Neural progenitor cell (in vitro differentiated cells): ENCODE measurements around the gene NR4A1. TPM values are rescaled to one million over a fixed set of nuclear protein-coding genes. Genes with fewer than 3 reads are reported as not detected.

Experiments used
- DNase-seq: peaks from one replicate; pipeline ENCODE4 v3.0.0-alpha.2; 2016; ENCODE audit warnings: low spot score
- H2AFZ ChIP-seq: fragments of 200-600 bp; sonication (generic); replicated peaks from 2 replicates; pipeline ENCODE4 v1.6.1; 2016; ENCODE audit warnings: antibody characterized with exemption
- H3F3A ChIP-seq: fragments of 200-600 bp; sonication (generic); 2 replicates; pipeline ENCODE4 v1.6.1; 2016; ENCODE audit warnings: antibody characterized with exemption, low read depth
- H3K27ac ChIP-seq: fragments of 200-600 bp; sonication (generic); 2 replicates; pipeline ENCODE4 v1.5.1; 2016; ENCODE audit warnings: mild to moderate bottlenecking
- H3K27me3 ChIP-seq: fragments of 200-600 bp; sonication (generic); 2 replicates; pipeline ENCODE4 v1.6.1; 2016; ENCODE audit warnings: mild to moderate bottlenecking, moderate library complexity
- H3K36me3 ChIP-seq: fragments of 200-600 bp; sonication (generic); 2 replicates; pipeline ENCODE4 v1.5.1; 2016
- H3K4me1 ChIP-seq: fragments of 200-600 bp; sonication (generic); 2 replicates; pipeline ENCODE4 v1.6.1; 2016; ENCODE audit warnings: mixed run types
- H3K4me2 ChIP-seq: fragments of 200-600 bp; sonication (generic); 2 replicates; pipeline ENCODE4 v1.6.1; 2016
- H3K4me3 ChIP-seq: fragments of 200-600 bp; sonication (generic); 2 replicates; pipeline ENCODE4 v1.5.1; 2016
- H3K79me2 ChIP-seq: fragments of 200-600 bp; sonication (generic); 2 replicates; pipeline ENCODE4 v1.6.1; 2016; ENCODE audit warnings: low read depth
- H3K9ac ChIP-seq: fragments of 200-600 bp; sonication (generic); 2 replicates; pipeline ENCODE4 v1.6.1; 2016
- H3K9me3 ChIP-seq: fragments of 200-600 bp; sonication (generic); 2 replicates; pipeline ENCODE4 v1.5.1; 2016; ENCODE audit warnings: low read depth
- H4K20me1 ChIP-seq: fragments of 200-600 bp; sonication (generic); 2 replicates; pipeline ENCODE4 v1.6.1; 2016; ENCODE audit warnings: low read depth
- H3K27ac Mint-ChIP-seq: 3 replicates; pipeline ENCODE4 v1.8.0; 2021; ENCODE audit warnings: mixed read lengths
- H3K27me3 Mint-ChIP-seq: 2 replicates; pipeline ENCODE4 v1.8.0; 2022; ENCODE audit warnings: low read depth, mild to moderate bottlenecking, inconsistent platforms, moderate library complexity, mixed read lengths; ENCODE audit not compliant: insufficient read depth
- H3K36me3 Mint-ChIP-seq: 3 replicates; pipeline ENCODE4 v1.8.0; 2021; ENCODE audit warnings: mixed read lengths
- H3K4me1 Mint-ChIP-seq: 3 replicates; pipeline ENCODE4 v1.8.0; 2021; ENCODE audit warnings: mixed read lengths
- H3K4me3 Mint-ChIP-seq: 3 replicates; pipeline ENCODE4 v1.8.0; 2021; ENCODE audit warnings: mild to moderate bottlenecking, moderate library complexity, mixed read lengths
- H3K9me3 Mint-ChIP-seq: 3 replicates; pipeline ENCODE4 v1.8.0; 2020; ENCODE audit warnings: mixed read lengths
- EZH2 ChIP-seq: fragments of 200-600 bp; sonication (generic); IDR thresholded peaks from 2 replicates; pipeline ENCODE4 v1.6.1; 2017; ENCODE audit warnings: antibody characterized with exemption, mild to moderate bottlenecking, moderate library complexity
- EZH2phosphoT487 ChIP-seq: fragments of 200-600 bp; sonication (generic); IDR thresholded peaks from 2 replicates; pipeline ENCODE4 v1.6.1; 2017; ENCODE audit warnings: antibody characterized with exemption
- total RNA-seq: library from RNA; depleted of rRNA; stranded (reverse); fragments of >200 nt; gene quantifications from 2 replicates; pipeline ENCODE4 v1.2.3, GENCODE V29; 2015; ENCODE audit warnings: low replicate concordance
- TF ChIP-seq, protein P1 (sequence below): fragments of 200-600 bp; sonication (generic); IDR thresholded peaks from 2 replicates; pipeline ENCODE4 v1.5.1; 2017; ENCODE audit warnings: antibody characterized with exemption, mild to moderate bottlenecking

The NR4A1 gene
- total RNA-seq, 1 donor from 2014 or later, result 8.2 TPM

DNA sequence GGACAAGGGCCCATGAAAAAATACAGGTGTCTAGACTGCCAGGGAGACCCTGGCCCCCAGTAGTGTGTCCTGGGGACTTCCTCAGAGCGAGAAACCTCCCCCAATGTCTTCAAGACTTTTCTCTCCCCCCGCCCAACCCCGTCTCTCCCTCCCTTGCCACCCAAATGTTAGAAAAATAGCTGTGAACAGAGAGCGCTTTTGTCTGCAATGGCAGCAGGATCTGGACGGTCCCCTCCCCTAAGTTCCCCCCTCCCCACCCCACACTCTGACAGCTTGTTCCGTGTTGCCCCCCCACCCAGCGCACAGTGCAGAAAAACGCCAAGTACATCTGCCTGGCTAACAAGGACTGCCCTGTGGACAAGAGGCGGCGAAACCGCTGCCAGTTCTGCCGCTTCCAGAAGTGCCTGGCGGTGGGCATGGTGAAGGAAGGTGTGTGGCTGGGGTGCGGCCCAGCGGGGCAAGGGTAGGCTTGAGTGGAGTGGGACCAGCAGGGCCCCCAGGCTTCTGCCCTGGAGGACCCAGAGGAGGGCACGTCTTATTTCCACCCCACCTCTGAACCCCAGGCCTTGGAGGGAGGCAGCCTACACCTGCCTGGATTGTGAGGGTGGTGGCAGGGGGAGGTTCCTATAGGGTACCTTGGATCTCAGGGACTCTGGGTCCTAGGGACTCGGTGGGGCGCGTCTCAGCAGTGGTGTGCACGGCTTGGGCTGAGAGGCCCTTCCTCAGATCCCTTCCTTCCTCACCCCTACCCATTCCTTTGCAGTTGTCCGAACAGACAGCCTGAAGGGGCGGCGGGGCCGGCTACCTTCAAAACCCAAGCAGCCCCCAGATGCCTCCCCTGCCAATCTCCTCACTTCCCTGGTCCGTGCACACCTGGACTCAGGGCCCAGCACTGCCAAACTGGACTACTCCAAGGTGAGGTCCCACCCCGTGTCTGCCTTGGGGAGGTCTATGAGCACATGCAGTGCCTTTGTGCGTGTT, 4.8 kb downstream of the NR4A1 start:
- Histone ChIP-seq H3K4me1 (peaks cover 8% of the 10 kb centered on the region), H3K36me3 (no peaks in the 10 kb centered on the region), H3K27ac (no peak overlapping the region), H2AFZ (no peak overlapping the region), H3K4me2 (no peak overlapping the region), H3K9ac (no peak overlapping the region), H3F3A (peaks cover 12% of the 10 kb centered on the region), H3K27me3 (peaks cover 18% of the 10 kb centered on the region), H3K4me3 (no peak overlapping the region), H4K20me1 (peaks cover 15% of the 10 kb centered on the region), H3K9me3 (no peaks in the 10 kb centered on the region), H3K79me2 (no peaks in the 10 kb centered on the region)
- TF ChIP-seq EZH2phosphoT487 (no peak), EZH2 (no peak)
- TF ChIP-seq, protein P1, sequence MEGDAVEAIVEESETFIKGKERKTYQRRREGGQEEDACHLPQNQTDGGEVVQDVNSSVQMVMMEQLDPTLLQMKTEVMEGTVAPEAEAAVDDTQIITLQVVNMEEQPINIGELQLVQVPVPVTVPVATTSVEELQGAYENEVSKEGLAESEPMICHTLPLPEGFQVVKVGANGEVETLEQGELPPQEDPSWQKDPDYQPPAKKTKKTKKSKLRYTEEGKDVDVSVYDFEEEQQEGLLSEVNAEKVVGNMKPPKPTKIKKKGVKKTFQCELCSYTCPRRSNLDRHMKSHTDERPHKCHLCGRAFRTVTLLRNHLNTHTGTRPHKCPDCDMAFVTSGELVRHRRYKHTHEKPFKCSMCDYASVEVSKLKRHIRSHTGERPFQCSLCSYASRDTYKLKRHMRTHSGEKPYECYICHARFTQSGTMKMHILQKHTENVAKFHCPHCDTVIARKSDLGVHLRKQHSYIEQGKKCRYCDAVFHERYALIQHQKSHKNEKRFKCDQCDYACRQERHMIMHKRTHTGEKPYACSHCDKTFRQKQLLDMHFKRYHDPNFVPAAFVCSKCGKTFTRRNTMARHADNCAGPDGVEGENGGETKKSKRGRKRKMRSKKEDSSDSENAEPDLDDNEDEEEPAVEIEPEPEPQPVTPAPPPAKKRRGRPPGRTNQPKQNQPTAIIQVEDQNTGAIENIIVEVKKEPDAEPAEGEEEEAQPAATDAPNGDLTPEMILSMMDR, result no peak
- H3K36me3 Mint-ChIP-seq, result peaks cover 3% of the 10 kb centered on the region
- no peak overlapping the region for H3K27ac Mint-ChIP-seq
- H3K4me3 Mint-ChIP-seq, result no peak overlapping the region
- peaks cover 7% of the 10 kb centered on the region for H3K27me3 Mint-ChIP-seq
- no peak for DNase-seq
- peaks cover 9% of the 10 kb centered on the region for H3K4me1 Mint-ChIP-seq
- no peaks in the 10 kb centered on the region for H3K9me3 Mint-ChIP-seq

DNA sequence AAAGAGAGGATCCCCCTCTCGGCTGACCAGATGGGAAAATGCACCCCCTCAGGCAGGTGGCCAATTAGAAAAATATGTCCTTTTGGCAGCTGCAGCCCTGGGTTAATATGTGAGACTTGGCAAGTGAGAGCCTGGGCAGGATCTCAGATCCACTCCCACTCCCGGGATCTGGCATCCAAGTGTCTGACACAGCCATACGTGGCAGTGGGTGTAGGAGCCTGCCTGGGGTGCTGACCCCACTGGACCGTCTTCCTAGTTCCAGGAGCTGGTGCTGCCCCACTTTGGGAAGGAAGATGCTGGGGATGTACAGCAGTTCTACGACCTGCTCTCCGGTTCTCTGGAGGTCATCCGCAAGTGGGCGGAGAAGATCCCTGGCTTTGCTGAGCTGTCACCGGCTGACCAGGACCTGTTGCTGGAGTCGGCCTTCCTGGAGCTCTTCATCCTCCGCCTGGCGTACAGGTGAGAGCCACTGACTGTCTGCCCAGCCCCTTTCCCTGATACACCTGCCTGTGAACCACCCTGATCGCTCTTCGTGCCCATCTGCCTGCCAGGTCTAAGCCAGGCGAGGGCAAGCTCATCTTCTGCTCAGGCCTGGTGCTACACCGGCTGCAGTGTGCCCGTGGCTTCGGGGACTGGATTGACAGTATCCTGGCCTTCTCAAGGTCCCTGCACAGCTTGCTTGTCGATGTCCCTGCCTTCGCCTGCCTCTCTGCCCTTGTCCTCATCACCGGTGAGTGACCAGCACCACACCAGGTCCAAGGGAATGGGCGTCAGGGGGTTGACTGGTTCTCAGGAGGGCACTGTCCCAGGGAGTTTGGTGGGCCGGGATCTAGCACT, 5.8 kb downstream of the NR4A1 start:
- H3K27ac ChIP-seq, result no peak overlapping the region
- no peak overlapping the region for H3K27ac Mint-ChIP-seq

More for the DNA sequence above, 5.8 kb downstream of the NR4A1 start:
- Histone ChIP-seq H3K36me3 (no peaks in the 10 kb centered on the region), H4K20me1 (peaks cover 9% of the 10 kb centered on the region), H3F3A (peaks cover 3% of the 10 kb centered on the region), H3K27me3 (peaks cover 8% of the 10 kb centered on the region), H3K9ac (no peak overlapping the region), H3K4me3 (no peak overlapping the region), H3K79me2 (no peaks in the 10 kb centered on the region), H3K4me1 (peaks cover 10% of the 10 kb centered on the region), H3K9me3 (no peaks in the 10 kb centered on the region), H2AFZ (no peak overlapping the region), H3K4me2 (no peak overlapping the region)
- Mint-ChIP-seq H3K27me3 (peaks cover 5% of the 10 kb centered on the region), H3K4me3 (no peak overlapping the region), H3K9me3 (no peaks in the 10 kb centered on the region), H3K36me3 (peaks cover 3% of the 10 kb centered on the region), H3K4me1 (peaks cover 2% of the 10 kb centered on the region)
- TF ChIP-seq EZH2phosphoT487 (no peak), EZH2 (no peak)
- TF ChIP-seq, protein P1, result no peak
- DNase-seq, result no peak
